ENCODE measurements around the gene MAP4K4. TPM values are rescaled to one million over a fixed set of nuclear protein-coding genes. Genes with fewer than 3 reads are reported as not detected.

The MAP4K4 gene
- total RNA-seq, 1 donor from 2014 or later: 30.2 TPM

DNA sequence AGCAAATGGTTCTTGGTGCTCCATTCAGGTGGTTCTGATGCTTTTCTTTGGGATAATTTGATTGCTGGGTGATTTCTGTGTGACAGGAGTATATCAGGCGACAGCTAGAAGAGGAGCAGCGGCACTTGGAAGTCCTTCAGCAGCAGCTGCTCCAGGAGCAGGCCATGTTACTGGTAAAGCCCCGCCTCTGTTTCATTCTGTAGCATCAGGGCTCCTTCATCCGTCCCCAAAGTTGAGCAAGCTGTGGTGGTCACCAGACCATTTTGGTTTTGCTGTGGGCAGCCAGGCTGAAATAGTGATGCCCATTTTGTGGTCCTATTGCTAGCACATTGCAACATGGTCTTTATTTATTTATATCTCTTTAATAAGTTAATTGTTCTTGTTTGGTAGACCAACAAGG lies 161.4 kb downstream of the MAP4K4 start:
- no peak for ATAC-seq
- DNase-seq (ENCODE audit: low spot score): no peak

DNA sequence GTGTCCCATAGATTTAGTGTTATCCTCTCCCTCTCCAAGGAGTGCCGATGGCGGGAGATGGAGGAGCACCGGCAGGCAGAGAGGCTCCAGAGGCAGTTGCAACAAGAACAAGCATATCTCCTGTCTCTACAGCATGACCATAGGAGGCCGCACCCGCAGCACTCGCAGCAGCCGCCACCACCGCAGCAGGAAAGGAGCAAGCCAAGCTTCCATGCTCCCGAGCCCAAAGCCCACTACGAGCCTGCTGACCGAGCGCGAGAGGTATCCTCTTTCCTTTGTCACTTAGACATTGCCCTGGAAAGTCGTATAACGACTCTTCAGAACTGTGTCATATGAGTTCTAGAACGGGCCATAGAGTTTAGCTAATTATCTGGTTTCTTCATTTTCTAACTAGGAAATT lies 162.1 kb downstream of the MAP4K4 start:
- ATAC-seq (no peak), DNase-seq (ENCODE audit: low spot score) (no peak)

DNA sequence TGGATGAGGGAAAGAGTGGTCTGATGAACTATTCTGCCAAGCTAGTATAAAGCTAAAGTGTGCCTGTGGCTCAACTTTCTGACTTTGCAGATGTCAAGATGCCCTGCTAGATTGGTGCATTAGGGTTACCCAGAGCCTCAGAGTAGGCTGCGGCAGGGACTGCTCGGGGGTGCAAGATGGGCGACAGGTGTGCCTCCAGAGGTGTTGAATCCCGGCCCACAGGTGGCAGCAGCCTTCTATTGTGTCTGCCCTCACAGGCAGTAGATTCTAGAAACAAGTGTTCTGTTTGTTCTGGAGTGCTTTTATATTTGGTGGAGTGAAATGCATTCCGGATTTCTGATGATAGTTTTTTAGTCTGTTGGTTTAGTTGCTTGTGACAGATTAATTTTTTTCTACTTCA lies 162.7 kb downstream of the MAP4K4 start:
- DNase-seq (ENCODE audit: low spot score): no peak
- ATAC-seq: peak; percentile 66

DNA sequence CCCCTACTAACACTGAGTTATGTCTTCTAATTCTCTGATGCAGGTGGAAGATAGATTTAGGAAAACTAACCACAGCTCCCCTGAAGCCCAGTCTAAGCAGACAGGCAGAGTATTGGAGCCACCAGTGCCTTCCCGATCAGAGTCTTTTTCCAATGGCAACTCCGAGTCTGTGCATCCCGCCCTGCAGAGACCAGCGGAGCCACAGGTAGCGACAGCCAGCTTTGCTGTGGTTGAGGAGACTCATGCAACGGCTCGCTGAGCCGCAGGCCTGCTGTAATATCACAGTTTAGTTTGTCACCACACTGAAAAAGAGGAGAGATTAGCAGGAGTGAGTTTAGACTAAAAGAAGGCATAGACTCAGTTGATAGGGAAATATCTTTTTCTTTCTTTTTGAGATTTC lies 163.3 kb downstream of the MAP4K4 start:
- ATAC-seq (peak; percentile 43), DNase-seq (ENCODE audit: low spot score) (no peak)

DNA sequence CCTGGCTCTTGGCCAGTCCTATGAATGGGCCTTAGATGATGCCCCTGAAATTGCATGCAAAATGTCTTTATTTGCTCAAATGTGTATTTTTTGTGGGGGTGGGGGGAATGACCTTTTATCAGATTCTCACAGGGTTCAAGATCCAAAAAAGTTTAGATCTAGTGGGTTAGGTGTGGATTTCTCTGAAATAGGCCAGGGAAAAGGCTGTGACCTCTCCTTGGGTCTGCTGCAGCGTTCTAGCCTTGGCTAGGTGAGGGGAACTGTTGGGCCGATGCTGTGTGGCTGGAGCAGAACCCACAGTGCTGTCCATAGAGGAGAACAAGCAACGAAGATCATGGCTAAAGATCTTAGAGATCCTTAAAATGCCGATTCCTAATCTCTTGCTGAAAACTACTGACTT lies 163.9 kb downstream of the MAP4K4 start:
- ATAC-seq (peak; percentile 61), DNase-seq (ENCODE audit: low spot score) (no peak)

GRCh38 chr2:101863534-101863933 lies 166.0 kb downstream of the MAP4K4 start:
- ATAC-seq: no peak
- no peak for DNase-seq (ENCODE audit: low spot score)

- DNase-seq (ENCODE audit: low spot score) (no peak), ATAC-seq (no peak)
These were observed 166.9 kb downstream of the MAP4K4 start for GRCh38 chr2:101864426-101864825.

DNA sequence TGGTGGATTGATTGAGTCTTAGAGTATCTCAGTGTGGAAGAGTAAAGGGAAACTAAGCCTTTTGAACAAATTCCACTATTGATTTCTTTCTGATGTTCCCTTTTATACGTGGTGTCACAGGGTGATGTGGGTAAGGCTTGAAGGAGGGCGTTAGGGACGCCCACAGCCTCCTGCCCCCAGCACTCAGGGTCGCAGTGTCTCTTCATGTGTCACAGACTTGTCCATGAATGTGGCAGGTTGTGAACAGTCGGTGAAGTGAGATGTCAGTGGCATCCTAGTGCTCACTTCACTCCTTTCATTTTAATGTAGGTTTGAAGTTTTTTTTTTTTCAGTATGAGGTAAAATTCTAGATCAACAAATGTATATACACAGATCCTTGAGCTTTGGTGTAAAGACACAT lies 171.0 kb downstream of the MAP4K4 start:
- DNase-seq (ENCODE audit: low spot score) (no peak), ATAC-seq (no peak)

DNA sequence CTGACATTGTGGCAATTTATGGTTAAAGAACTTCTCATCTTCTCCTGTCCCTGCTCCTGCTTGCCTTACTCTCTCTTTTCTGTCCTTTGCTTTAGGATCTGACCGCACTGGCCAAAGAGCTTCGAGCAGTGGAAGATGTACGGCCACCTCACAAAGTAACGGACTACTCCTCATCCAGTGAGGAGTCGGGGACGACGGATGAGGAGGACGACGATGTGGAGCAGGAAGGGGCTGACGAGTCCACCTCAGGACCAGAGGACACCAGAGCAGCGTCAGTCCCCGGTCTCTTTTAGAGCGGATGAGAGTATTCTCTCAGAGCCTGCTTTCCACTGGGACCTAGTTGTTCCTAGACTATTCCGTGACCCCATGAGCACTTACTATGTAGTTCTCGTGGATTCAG lies 172.0 kb downstream of the MAP4K4 start:
- DNase-seq (ENCODE audit: low spot score) (no peak), ATAC-seq (no peak)

DNA sequence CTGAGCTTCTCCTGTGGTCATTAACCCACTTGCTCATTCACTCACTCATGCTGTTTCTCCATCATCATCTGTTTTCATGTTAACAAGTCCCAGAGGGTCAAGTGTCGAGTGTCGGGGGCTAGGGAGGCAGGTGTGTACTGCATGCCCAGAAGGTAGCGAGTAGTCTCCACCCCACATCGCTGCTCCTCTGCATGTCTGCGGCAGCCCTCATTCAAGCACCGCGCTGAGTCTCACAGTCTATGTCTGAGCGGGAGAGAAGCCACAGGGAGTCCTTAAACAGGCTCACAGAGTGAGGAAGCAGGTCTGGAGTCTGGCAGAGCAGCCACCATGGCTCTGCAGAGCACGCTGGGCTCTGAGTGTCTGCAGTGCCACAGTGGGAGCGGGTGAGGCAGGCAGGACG lies 172.9 kb downstream of the MAP4K4 start:
- ATAC-seq (peak; percentile 12), DNase-seq (ENCODE audit: low spot score) (no peak)

DNA sequence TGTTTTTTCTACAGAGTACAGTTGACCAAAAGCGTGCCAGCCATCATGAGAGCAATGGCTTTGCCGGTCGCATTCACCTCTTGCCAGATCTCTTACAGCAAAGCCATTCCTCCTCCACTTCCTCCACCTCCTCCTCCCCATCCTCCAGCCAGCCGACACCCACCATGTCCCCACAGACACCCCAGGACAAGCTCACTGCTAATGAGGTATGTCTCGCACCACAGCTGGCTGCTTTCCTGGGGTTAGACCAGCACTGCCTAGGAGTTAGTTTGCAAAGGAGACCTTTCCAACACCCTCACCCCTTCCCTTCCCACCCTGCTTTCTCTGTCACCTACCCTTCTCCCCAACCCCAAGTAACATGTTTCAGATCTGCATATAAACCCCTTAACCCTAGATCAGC lies 174.0 kb downstream of the MAP4K4 start:
- DNase-seq (ENCODE audit: low spot score) (no peak), ATAC-seq (peak; percentile 10)

DNA sequence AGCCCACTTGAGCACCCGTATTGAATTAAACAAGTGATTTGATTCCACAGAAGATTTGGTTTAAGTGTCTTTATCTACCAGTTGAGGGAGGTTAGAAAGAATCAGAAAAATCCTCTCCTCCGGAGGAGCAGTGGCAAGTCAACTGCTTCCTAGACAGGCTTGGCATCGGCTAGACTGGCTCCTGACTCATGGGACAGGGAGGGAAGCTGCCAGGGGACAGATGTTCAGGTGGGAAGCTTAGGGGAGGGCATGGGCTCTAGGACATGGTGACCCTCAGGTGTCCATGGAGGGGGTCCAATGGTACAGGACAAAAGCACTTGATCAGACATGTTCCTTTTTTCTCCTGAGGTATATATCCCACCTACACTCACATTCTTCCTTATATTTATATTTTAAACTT lies 175.0 kb downstream of the MAP4K4 start:
- DNase-seq (ENCODE audit: low spot score) (no peak), ATAC-seq (no peak)

- DNase-seq (ENCODE audit: low spot score) (no peak), ATAC-seq (peak; percentile 44)
These were observed 176.0 kb downstream of the MAP4K4 start for GRCh38 chr2:101873543-101873942.

- DNase-seq (ENCODE audit: low spot score) (no peak), ATAC-seq (no peak)
These were observed 176.6 kb downstream of the MAP4K4 start for GRCh38 chr2:101874069-101874468.

- no peak for DNase-seq (ENCODE audit: low spot score)
These were observed 182.0 kb downstream of the MAP4K4 start for GRCh38 chr2:101879466-101879865.

DNA sequence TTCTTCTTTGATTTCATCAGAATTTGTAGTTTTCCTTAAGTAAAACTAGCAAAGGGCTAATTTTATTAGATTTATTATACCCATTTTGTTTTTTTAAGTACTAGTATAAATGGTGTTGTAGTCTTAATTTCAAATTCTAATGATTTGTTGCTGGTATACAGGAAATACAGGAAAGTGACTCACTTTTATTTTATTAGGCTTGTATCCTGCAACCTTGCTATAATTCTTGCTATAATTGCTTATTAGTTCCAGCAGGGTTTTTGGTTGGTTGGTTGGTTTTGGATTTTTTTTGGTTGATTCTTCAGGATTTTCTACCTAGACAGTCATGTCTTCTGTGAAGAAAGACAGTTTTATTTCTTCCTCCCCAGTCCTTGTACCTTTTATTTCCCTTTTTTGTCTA lies 183.6 kb downstream of the MAP4K4 start:
- DNase-seq (ENCODE audit: low spot score) (no peak), ATAC-seq (no peak)

More at GRCh38 chr2:101879466-101879865, 182.0 kb downstream of the MAP4K4 start:
- no peak for ATAC-seq

- DNase-seq (ENCODE audit: low spot score) (no peak), ATAC-seq (no peak)
These were observed 185.3 kb downstream of the MAP4K4 start for GRCh38 chr2:101882769-101883307.

GRCh38 chr2:101883860-101884259 lies 186.4 kb downstream of the MAP4K4 start:
- ATAC-seq (peak; percentile 95), DNase-seq (ENCODE audit: low spot score) (no peak)

DNA sequence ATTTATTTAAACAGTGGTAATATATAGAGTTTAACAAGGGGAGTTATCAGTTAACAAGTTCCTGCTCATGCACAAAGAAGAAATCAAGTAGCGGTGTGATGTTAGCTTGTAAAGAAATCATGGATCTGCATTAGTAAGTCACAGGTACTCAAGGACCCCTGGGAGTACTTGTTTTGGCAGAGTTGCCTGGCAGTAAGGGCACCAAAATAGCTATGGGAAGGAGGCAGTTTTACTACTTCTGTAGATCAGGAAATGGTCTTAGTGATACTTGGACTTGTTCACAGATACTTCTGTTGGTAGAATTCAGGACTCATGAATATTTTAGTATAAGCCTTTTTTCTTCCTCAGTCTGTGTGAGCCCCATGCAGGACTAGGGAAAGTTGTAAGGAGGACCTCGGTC lies 186.9 kb downstream of the MAP4K4 start:
- DNase-seq (ENCODE audit: low spot score) (no peak), ATAC-seq (no peak)

GRCh38 chr2:101887328-101887727 lies 189.8 kb downstream of the MAP4K4 start:
- DNase-seq (ENCODE audit: low spot score): no peak
- no peak for ATAC-seq

GRCh38 chr2:101889460-101890098 lies 192.1 kb downstream of the MAP4K4 start:
- ATAC-seq (peak; percentile 77), DNase-seq (ENCODE audit: low spot score) (peak; percentile 61)

GRCh38 chr2:101892377-101892776 lies 194.9 kb downstream of the MAP4K4 start:
- DNase-seq (ENCODE audit: low spot score) (no peak), ATAC-seq (no peak)
